Fibroblast of pulmonary artery (primary cell): ENCODE measurements around the gene NAPA.

Experiments used
- DNase-seq: peaks from one replicate; pipeline ENCODE4 v3.0.0-alpha.2; 2010; ENCODE audit warnings: low read depth
- H3K4me3 ChIP-seq: replicated peaks from 2 replicates; pipeline ENCODE4 v1.5.1; 2011; ENCODE audit warnings: low read depth, mild to moderate bottlenecking, control low read depth, low read length, moderate library complexity
- CTCF ChIP-seq: IDR thresholded peaks from 2 replicates; pipeline ENCODE4 v1.5.1; 2011; ENCODE audit warnings: mild to moderate bottlenecking, control low read depth, low read length, inconsistent platforms; ENCODE audit errors: missing control alignments

The NAPA gene

GRCh38 chr19:47514151-47514868 lies 553 bp downstream of the NAPA start:
- H3K4me3 ChIP-seq = peak overlapping the region; percentile 87
- no peak for DNase-seq
- no peak for TF ChIP-seq CTCF

- no peak for TF ChIP-seq CTCF
- peak overlapping the region; percentile 87 for H3K4me3 ChIP-seq
Observed at GRCh38 chr19:47512948-47513319, 1.9 kb downstream of the NAPA start.

GRCh38 chr19:47512183-47512947 lies 2.5 kb downstream of the NAPA start:
- H3K4me3 ChIP-seq = peak overlapping the region; percentile 87
- no peak for TF ChIP-seq CTCF
- peak; percentile 53 for DNase-seq

More at GRCh38 chr19:47512948-47513319, 1.9 kb downstream of the NAPA start:
- no peak for DNase-seq

GRCh38 chr19:47511681-47512080 lies 3.2 kb downstream of the NAPA start:
- no peak for TF ChIP-seq CTCF
- peak; percentile 56 for DNase-seq
- H3K4me3 ChIP-seq = no peak overlapping the region

GRCh38 chr19:47511128-47511517 lies 3.7 kb downstream of the NAPA start:
- DNase-seq = peak; percentile 34
- H3K4me3 ChIP-seq = no peak overlapping the region
- no peak for TF ChIP-seq CTCF

GRCh38 chr19:47510516-47511127 lies 4.2 kb downstream of the NAPA start:
- DNase-seq = no peak
- no peak overlapping the region for H3K4me3 ChIP-seq
- TF ChIP-seq CTCF = no peak
